ENCODE results near the gene BRSK1.

Gene BRSK1

GRCh38 chr19:55254625-55254977 lies 29.2 kb upstream of the BRSK1 start:
- no peak for DNase-seq

GRCh38 chr19:55255618-55256423 lies 28.0 kb upstream of the BRSK1 start:
- DNase-seq = no peak

GRCh38 chr19:55256562-55257460 lies 27.0 kb upstream of the BRSK1 start:
- DNase-seq = no peak

- peak; percentile 49 for DNase-seq
These were observed 26.1 kb upstream of the BRSK1 start for GRCh38 chr19:55257461-55258420.

GRCh38 chr19:55258476-55258827 lies 25.3 kb upstream of the BRSK1 start:
- DNase-seq = no peak

- peak; percentile 100 for DNase-seq
These were observed 24.8 kb upstream of the BRSK1 start, which contains the start of gene PPP6R1 for GRCh38 chr19:55258828-55259539. PPP6R1 (minus strand) TSS chr19:55259017; CDS start chr19:55247103, 11,914 bp downstream.

GRCh38 chr19:55259540-55260210 lies 24.1 kb upstream of the BRSK1 start:
- DNase-seq = no peak

GRCh38 chr19:55261671-55262126 lies 22.1 kb upstream of the BRSK1 start:
- no peak for DNase-seq

- DNase-seq = no peak
These were observed 21.4 kb upstream of the BRSK1 start for GRCh38 chr19:55262359-55262758.

GRCh38 chr19:55264531-55264930 lies 19.3 kb upstream of the BRSK1 start:
- no peak for DNase-seq

GRCh38 chr19:55265173-55265572 lies 18.6 kb upstream of the BRSK1 start:
- no peak for DNase-seq

- no peak for DNase-seq
These were observed 17.9 kb upstream of the BRSK1 start for GRCh38 chr19:55265723-55266386.

GRCh38 chr19:55266404-55266803 lies 17.4 kb upstream of the BRSK1 start:
- no peak for DNase-seq

- no peak for DNase-seq
These were observed 17.0 kb upstream of the BRSK1 start for GRCh38 chr19:55266840-55267239.

- DNase-seq = no peak
These were observed 14.5 kb upstream of the BRSK1 start for GRCh38 chr19:55269299-55269698.

- DNase-seq = no peak
These were observed 13.4 kb upstream of the BRSK1 start for GRCh38 chr19:55270172-55270942.

- no peak for DNase-seq
These were observed 11.7 kb upstream of the BRSK1 start for GRCh38 chr19:55272142-55272541.

- DNase-seq = peak; percentile 15
These were observed 9.7 kb upstream of the BRSK1 start for GRCh38 chr19:55273978-55274707.
